Skin epidermis (tissue), 12 donors: ENCODE data around the gene LEMD1.
A peak's percentile ranks its signal among the peaks of the same experiment; 100 is the strongest.

Source experiments
- H3K27ac ChIP-seq, 21 experiments: fragments of 200-600 bp; sonication (generic) in 11 of 21; one replicate each; pipeline ENCODE4 v1.5.0; 2020; ENCODE audit warnings: mild to moderate bottlenecking in 3 of 21, inconsistent platforms in 2 of 21, moderate library complexity in 2 of 21
- H3K4me3 ChIP-seq, 7 experiments: fragments of 200-600 bp; sonication (generic) in 2 of 7; one replicate each; pipeline ENCODE4 v1.5.0; 2020; ENCODE audit warnings: inconsistent platforms in 2 of 7, mild to moderate bottlenecking in 2 of 7, moderate library complexity in 1 of 7

The LEMD1 gene

GRCh38 chr1:205421798-205422197, at the start of gene LEMD1:
Gene LEMD1 (minus strand): TSS chr1:205422056. CDS start chr1:205420536, 1,520 bp downstream.
- Histone ChIP-seq H3K27ac (no peak within 1 kb of the TSS), H3K4me3 (no peak within 1 kb of the TSS)

GRCh38 chr1:205470131-205470530, 48.3 kb upstream of the LEMD1 start:
- Histone ChIP-seq H3K4me3 (no peak overlapping the region), H3K27ac (no peak overlapping the region)

- no peak overlapping the region for H3K27ac ChIP-seq
- no peak overlapping the region for H3K4me3 ChIP-seq
Observed at GRCh38 chr1:205466595-205467220, 44.9 kb upstream of the LEMD1 start.

- H3K27ac ChIP-seq: no peak overlapping the region
- H3K4me3 ChIP-seq: no peak overlapping the region
Observed at GRCh38 chr1:205465392-205465791, 43.5 kb upstream of the LEMD1 start.

- Histone ChIP-seq H3K27ac (no peak overlapping the region), H3K4me3 (no peak overlapping the region)
Observed at GRCh38 chr1:205458777-205459566, 37.1 kb upstream of the LEMD1 start.

- Histone ChIP-seq H3K4me3 (peak overlapping the region in 4 of 7 experiments; percentile 9 to 30 (median 16)), H3K27ac (no peak overlapping the region)
Observed at GRCh38 chr1:205456868-205457745, 35.3 kb upstream of the LEMD1 start.

- Histone ChIP-seq H3K27ac (no peak overlapping the region), H3K4me3 (peak overlapping the region in 4 of 7 experiments; percentile 9 to 30 (median 16))
Observed at GRCh38 chr1:205456383-205456867, 34.6 kb upstream of the LEMD1 start.

GRCh38 chr1:205455581-205456382, 33.9 kb upstream of the LEMD1 start, which contains the start of gene BLACAT1:
Gene BLACAT1 (minus strand): TSS chr1:205456045.
- H3K27ac ChIP-seq: no peak within 1 kb of the TSS
- H3K4me3 ChIP-seq: peak within 1 kb of the TSS in 4 of 7 experiments; percentile 9 to 30 (median 16)

GRCh38 chr1:205454903-205455335, 33.1 kb upstream of the LEMD1 start:
- no peak overlapping the region for H3K4me3 ChIP-seq
- no peak overlapping the region for H3K27ac ChIP-seq

- Histone ChIP-seq H3K27ac (no peak overlapping the region), H3K4me3 (no peak overlapping the region)
Observed at GRCh38 chr1:205453466-205453865, 31.6 kb upstream of the LEMD1 start.

GRCh38 chr1:205452933-205453332, 31.1 kb upstream of the LEMD1 start:
- no peak overlapping the region for H3K4me3 ChIP-seq
- no peak overlapping the region for H3K27ac ChIP-seq

GRCh38 chr1:205452364-205452763, 30.5 kb upstream of the LEMD1 start:
- Histone ChIP-seq H3K27ac (no peak overlapping the region), H3K4me3 (no peak overlapping the region)

- H3K27ac ChIP-seq: no peak overlapping the region
Observed at GRCh38 chr1:205451759-205452164, 29.9 kb upstream of the LEMD1 start.

GRCh38 chr1:205451202-205451601, 29.3 kb upstream of the LEMD1 start:
- no peak overlapping the region for H3K4me3 ChIP-seq
- no peak overlapping the region for H3K27ac ChIP-seq

More at GRCh38 chr1:205451759-205452164, 29.9 kb upstream of the LEMD1 start:
- no peak overlapping the region for H3K4me3 ChIP-seq

GRCh38 chr1:205450448-205450847, 28.6 kb upstream of the LEMD1 start:
- H3K4me3 ChIP-seq: no peak overlapping the region
- peak overlapping the region in 5 of 21 experiments; percentile 17 to 84 (median 63) for H3K27ac ChIP-seq

- H3K4me3 ChIP-seq: peak overlapping the region; percentile 8 to 26 (median 21)
- peak overlapping the region in 16 of 21 experiments; percentile 28 to 84 (median 62) for H3K27ac ChIP-seq
Observed at GRCh38 chr1:205449750-205450443, 28.0 kb upstream of the LEMD1 start.

- H3K27ac ChIP-seq: peak overlapping the region in 16 of 21 experiments; percentile 28 to 84 (median 62)
- peak overlapping the region; percentile 8 to 26 (median 21) for H3K4me3 ChIP-seq
Observed at GRCh38 chr1:205449254-205449749, 27.4 kb upstream of the LEMD1 start.
